HG02798 (cell line): ENCODE measurements around the gene RGPD8.

ENCODE experiments used
- ATAC-seq: cut with Tn5 transposase; IDR thresholded peaks from one replicate; pipeline ENCODE4 v1.9.1; 2021; ENCODE audit warnings: mild to moderate bottlenecking; ENCODE audit not compliant: unreplicated experiment, poor library complexity

The RGPD8 gene

DNA sequence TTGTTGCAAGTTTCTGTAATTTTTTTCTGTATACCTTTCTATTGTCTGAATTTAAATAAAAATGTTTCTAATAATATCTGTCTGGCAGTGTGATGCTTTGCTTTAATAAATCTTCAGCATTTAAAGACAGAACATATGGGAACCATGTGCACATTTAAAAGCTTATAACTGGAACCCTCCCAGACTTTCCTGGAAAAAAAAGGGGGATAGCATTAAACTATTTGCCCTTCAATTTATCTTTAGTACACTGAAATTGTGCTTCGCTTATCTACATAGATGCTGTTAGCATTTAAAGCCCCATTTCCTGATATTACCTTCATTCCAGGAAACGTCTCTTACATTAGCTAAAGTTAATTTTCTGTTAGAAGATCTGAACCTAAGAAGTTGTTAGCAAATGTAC is 93.5 kb downstream of the RGPD8 start:
- ATAC-seq = no peak

DNA sequence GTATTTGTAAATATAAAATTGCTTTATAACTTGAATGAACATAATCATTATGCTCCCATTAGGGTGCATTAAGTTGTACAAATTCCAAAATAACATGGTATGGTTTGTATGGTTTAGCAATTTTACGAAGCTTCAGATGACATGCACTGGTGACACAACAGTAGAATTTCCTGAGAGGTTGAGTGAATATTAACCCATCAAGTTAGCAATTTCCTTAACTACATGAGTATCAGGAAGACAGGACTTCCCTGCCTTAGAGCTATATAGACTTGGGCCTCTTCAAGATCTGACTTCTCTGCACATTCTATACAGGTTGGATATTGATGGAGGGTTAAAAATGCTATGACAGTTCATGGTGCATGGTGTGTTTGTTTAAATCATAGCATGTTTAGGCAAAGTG is 97.8 kb downstream of the RGPD8 start:
- no peak for ATAC-seq

DNA sequence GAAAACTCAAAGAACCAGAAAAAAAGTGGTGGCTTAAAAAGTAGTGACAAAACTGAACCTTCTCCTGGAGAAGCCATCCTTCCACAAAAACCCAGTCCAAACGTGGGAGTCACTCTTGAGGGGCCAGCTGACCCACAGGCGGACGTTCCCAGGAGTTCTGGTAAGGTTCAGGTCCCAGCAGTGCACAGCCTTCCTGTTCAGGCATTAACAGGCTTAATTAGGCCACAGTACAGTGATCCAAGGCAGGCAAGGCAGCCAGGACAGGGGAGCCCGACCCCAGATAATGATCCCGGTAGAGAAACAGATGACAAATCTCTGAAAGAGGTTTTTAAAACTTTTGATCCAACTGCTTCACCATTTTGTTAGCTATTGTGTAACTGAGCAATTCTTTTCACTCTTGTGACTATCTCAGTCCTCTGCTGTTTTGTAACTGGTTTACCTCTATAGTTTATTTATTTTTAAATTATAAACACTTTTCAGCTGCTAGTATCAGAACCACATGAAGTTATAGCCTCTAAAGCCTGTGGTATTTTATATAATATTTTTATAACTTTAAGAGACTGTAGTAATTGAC is 101.2 kb downstream of the RGPD8 start:
- no peak for ATAC-seq

DNA sequence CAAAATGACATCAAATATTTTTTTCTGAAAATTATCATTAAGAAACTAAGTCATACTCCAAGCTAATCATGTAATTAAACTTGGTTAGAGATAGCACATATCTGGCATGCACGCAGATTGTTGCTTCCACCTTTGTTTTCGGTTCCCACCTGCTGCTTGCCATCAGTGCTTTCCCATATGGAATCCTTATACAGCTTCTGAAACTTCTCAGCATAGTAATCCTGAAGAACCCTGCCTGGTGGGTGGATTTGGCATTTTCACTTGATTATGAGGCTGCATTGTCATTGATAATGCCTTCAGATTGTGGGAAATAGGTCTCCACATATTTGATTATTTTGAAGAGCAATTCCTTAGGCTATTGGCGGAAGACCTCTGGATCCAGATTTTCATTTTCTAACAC is 110.5 kb downstream of the RGPD8 start:
- no peak for ATAC-seq

DNA sequence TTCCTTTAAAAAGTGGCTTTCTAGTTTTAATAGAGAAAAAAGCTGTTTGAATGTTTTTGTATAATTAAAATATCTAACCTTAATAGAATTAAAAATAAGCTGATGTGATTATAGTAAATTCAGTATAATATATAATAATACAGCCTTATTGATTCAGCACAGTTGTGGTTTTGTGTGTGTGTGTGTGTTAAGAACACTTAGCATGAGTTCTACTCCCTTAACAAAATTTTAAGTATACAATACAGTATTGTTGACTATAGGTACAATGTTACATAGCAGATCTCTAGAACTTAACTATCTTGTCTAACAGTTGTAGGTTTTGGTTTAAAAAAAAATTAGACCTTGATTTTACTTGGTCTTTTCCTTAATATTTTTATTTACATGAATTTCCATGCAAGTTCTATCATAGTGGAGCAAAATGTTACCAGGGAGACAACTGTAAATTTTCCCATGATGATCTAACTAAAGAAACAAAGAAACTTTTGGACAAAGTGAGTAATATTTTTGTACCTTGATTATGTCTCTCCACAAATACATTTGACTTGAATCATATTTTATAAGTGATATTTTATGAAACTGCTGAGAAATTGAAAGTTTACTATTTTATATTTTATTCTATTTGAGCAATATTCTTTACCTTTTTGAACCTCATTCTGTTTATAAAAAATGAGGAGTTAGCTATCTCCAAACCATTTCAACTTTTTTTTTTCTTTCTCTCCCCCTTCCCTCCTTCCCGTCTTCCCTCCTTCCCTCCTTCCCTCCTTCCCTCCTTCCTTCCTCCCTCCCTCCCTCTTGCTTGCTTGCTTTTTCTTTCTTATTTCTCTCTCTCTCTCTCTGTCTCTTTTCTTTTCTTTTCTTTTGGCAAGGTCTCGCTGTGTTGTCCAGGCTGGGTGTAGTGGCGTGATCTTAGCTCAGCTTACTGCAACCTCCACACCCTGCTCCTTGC is 111.8 kb downstream of the RGPD8 start:
- no peak for ATAC-seq
